HEK293T (cell line): Measurements from ENCODE around the gene SRM.

Experiments
- CTCF ChIA-PET: fragments of 350-600 bp; formaldehyde crosslinking; extraction: SDS; loops from one replicate; lab custom pipeline; 2021; ENCODE audit warnings: antibody characterized with exemption, inconsistent platforms; lab: Yijun Ruan, JAX
- POLR2A ChIA-PET: fragments of 350-600 bp; formaldehyde crosslinking; extraction: SDS; loops from one replicate; lab custom pipeline; 2020; ENCODE audit warnings: antibody characterized with exemption, inconsistent platforms; lab: Yijun Ruan, JAX
- DNase-seq: peaks from one replicate; pipeline ENCODE4 v3.0.0; 2012; ENCODE audit warnings: mixed read lengths; ENCODE audit errors: extremely low spot score
- ARNT ChIP-seq: fragments of 450-650 bp; IDR thresholded peaks from 2 replicates; pipeline ENCODE4 v1.6.1; 2017; ENCODE audit warnings: mild to moderate bottlenecking
- BHLHE40 ChIP-seq: fragments of 450-650 bp; IDR thresholded peaks from 2 replicates; pipeline ENCODE4 v1.6.1; 2016; ENCODE audit warnings: mild to moderate bottlenecking, moderate library complexity, borderline replicate concordance
- CTBP1 ChIP-seq: fragments of 450-650 bp; IDR thresholded peaks from 2 replicates; pipeline ENCODE4 v1.6.1; 2016; ENCODE audit warnings: borderline replicate concordance
- ELF4 ChIP-seq: fragments of 450-650 bp; IDR thresholded peaks from 2 replicates; pipeline ENCODE4 v1.6.1; 2017; ENCODE audit warnings: antibody characterized with exemption
- FOXA1 ChIP-seq: fragments of 450-650 bp; IDR thresholded peaks from 2 replicates; pipeline ENCODE4 v1.6.1; 2016; ENCODE audit warnings: mild to moderate bottlenecking
- FOXK2 ChIP-seq: fragments of 450-650 bp; IDR thresholded peaks from 2 replicates; pipeline ENCODE4 v1.6.1; 2016; ENCODE audit warnings: mild to moderate bottlenecking
- FOXM1 ChIP-seq: fragments of 450-650 bp; IDR thresholded peaks from 2 replicates; pipeline ENCODE4 v1.6.1; 2017; ENCODE audit warnings: mild to moderate bottlenecking, borderline replicate concordance
- HDGF ChIP-seq: fragments of 450-650 bp; IDR thresholded peaks from 2 replicates; pipeline ENCODE4 v1.6.1; 2017; ENCODE audit warnings: antibody characterized with exemption, borderline replicate concordance
- L3MBTL2 ChIP-seq: fragments of 450-650 bp; conservative IDR thresholded peaks from 2 replicates; pipeline ENCODE4 v1.6.1; 2016; ENCODE audit warnings: mild to moderate bottlenecking
- LEF1 ChIP-seq: fragments of 450-650 bp; IDR thresholded peaks from 2 replicates; pipeline ENCODE4 v1.6.1; 2017; ENCODE audit warnings: mild to moderate bottlenecking, borderline replicate concordance
- NFRKB ChIP-seq: fragments of 450-650 bp; IDR thresholded peaks from 2 replicates; pipeline ENCODE4 v1.6.1; 2016; ENCODE audit warnings: mild to moderate bottlenecking, moderate library complexity
- PKNOX1 ChIP-seq: fragments of 450-650 bp; IDR thresholded peaks from 2 replicates; pipeline ENCODE4 v1.6.1; 2016
- SP1 ChIP-seq: fragments of 450-650 bp; IDR thresholded peaks from 2 replicates; pipeline ENCODE4 v1.6.1; 2017
- SUZ12 ChIP-seq: fragments of 450-650 bp; IDR thresholded peaks from 2 replicates; pipeline ENCODE4 v1.6.1; 2016; ENCODE audit warnings: mild to moderate bottlenecking
- TARDBP ChIP-seq: fragments of 450-650 bp; IDR thresholded peaks from 2 replicates; pipeline ENCODE4 v1.6.1; 2016
- ZNF384 ChIP-seq: fragments of 450-650 bp; IDR thresholded peaks from 2 replicates; pipeline ENCODE4 v1.6.1; 2016

SRM gene

GRCh38 chr1:11071463-11072215, 11.8 kb upstream of the SRM start:
- DNase-seq, result no peak
- TF ChIP-seq NFRKB, result no peak
- no peak for TF ChIP-seq ZNF384
- no peak for TF ChIP-seq HDGF
- no peak for TF ChIP-seq LEF1
- no peak for TF ChIP-seq ELF4
- TF ChIP-seq CTBP1, result no peak
- TF ChIP-seq SUZ12, result no peak
- no peak for TF ChIP-seq FOXM1
- no peak for TF ChIP-seq TARDBP
- no peak for TF ChIP-seq PKNOX1
- TF ChIP-seq BHLHE40, result no peak
- TF ChIP-seq SP1, result no peak
- TF ChIP-seq FOXA1, result no peak
- CTCF ChIA-PET, result no interaction called here
- POLR2A ChIA-PET, result interaction anchor here (0.8 to 2.5 kb wide), 3 partner anchors 12 to 28 kb away, joined by 4 to 10 read pairs (median 5); partner anchors contain the start of genes EXOSC10 and SRM

GRCh38 chr1:11070876-11071275, 11.1 kb upstream of the SRM start:
- POLR2A ChIA-PET, result interaction anchor here (0.8 to 2.5 kb wide), 4 partner anchors 11 to 28 kb away, joined by 3 to 10 read pairs (median 4); partner anchors contain the start of genes EXOSC10 and SRM
- no peak for DNase-seq
- no peak for TF ChIP-seq L3MBTL2
- no peak for TF ChIP-seq SP1
- no peak for TF ChIP-seq NFRKB
- TF ChIP-seq SUZ12, result no peak
- TF ChIP-seq ZNF384, result no peak
- TF ChIP-seq ELF4, result no peak
- no peak for TF ChIP-seq ARNT
- no peak for TF ChIP-seq FOXK2
- CTCF ChIA-PET, result no interaction called here

- DNase-seq, result peak; percentile 3
- TF ChIP-seq HDGF, result no peak
- no peak for TF ChIP-seq CTBP1
- TF ChIP-seq FOXM1, result no peak
- TF ChIP-seq ELF4, result no peak
- no peak for TF ChIP-seq FOXK2
- no peak for TF ChIP-seq ARNT
- TF ChIP-seq SP1, result no peak
- no peak for TF ChIP-seq TARDBP
- TF ChIP-seq L3MBTL2, result no peak
- no peak for TF ChIP-seq FOXA1
- TF ChIP-seq BHLHE40, result no peak
- no peak for TF ChIP-seq SUZ12
- TF ChIP-seq LEF1, result no peak
- TF ChIP-seq ZNF384, result no peak
- TF ChIP-seq NFRKB, result no peak
- TF ChIP-seq PKNOX1, result no peak
- POLR2A ChIA-PET, result interaction anchor here (1.2 to 2.5 kb wide), 1 partner anchor 9 kb away, joined by 4 to 10 read pairs; the partner anchor contains the start of gene SRM
- CTCF ChIA-PET, result no interaction called here
Observed at GRCh38 chr1:11068600-11069473, 9.0 kb upstream of the SRM start.

GRCh38 chr1:11067716-11068599, 8.1 kb upstream of the SRM start:
- TF ChIP-seq LEF1 (no peak), ARNT (no peak), CTBP1 (no peak), FOXK2 (no peak), ELF4 (no peak), BHLHE40 (no peak), SUZ12 (no peak), SP1 (no peak), FOXM1 (no peak), NFRKB (no peak), HDGF (no peak), PKNOX1 (no peak), TARDBP (no peak), ZNF384 (no peak), FOXA1 (no peak), L3MBTL2 (no peak)
- DNase-seq, result peak; percentile 3
- ChIA-PET POLR2A (interaction anchor here (1.2 kb wide), 1 partner anchor 8 kb away, joined by 4 read pairs; the partner anchor contains the start of gene SRM), CTCF (no interaction called here)
